HepG2 (cell line): ENCODE measurements around the gene TAS1R1. TPM values are rescaled to one million over a fixed set of nuclear protein-coding genes. Genes with fewer than 3 reads are reported as not detected.

ENCODE experiments used
- AGO2 ChIP-seq: fragments of 200-400 bp; formaldehyde crosslinking; optimal IDR thresholded peaks from 2 replicates; pipeline ENCODE3; 2017; ENCODE audit warnings: mild to moderate bottlenecking, low read depth, low read length, moderate library complexity
- DNMT1 ChIP-seq: sonication (generic); formaldehyde crosslinking; IDR thresholded peaks from 2 replicates; pipeline ENCODE4 v1.5.1; 2020; ENCODE audit warnings: mild to moderate bottlenecking, missing genetic modification reagents
- HIVEP1 ChIP-seq: sonication (generic); formaldehyde crosslinking; IDR thresholded peaks from 2 replicates; pipeline ENCODE4 v1.4.0; 2020; ENCODE audit warnings: mild to moderate bottlenecking, missing genetic modification reagents
- IRF2 ChIP-seq: IDR thresholded peaks from 2 replicates; pipeline ENCODE4 v1.6.1; 2018; ENCODE audit warnings: missing genetic modification reagents, missing compliant biosample characterization
- MTA3 ChIP-seq: sonication (generic); formaldehyde crosslinking; IDR thresholded peaks from 2 replicates; pipeline ENCODE4 v1.4.0; 2020; ENCODE audit warnings: missing genetic modification reagents
- NFE2 ChIP-seq: sonication (generic); formaldehyde crosslinking; IDR thresholded peaks from 2 replicates; pipeline ENCODE4 v1.4.0; 2020; ENCODE audit warnings: missing genetic modification reagents
- RBFOX2 ChIP-seq: fragments of 200-400 bp; formaldehyde crosslinking; IDR thresholded peaks from 2 replicates; pipeline ENCODE4 v1.6.1; 2017; ENCODE audit warnings: low read depth, mild to moderate bottlenecking, low read length
- SP5 ChIP-seq: IDR thresholded peaks from 2 replicates; pipeline ENCODE4 v1.6.1; 2016; ENCODE audit warnings: low read depth, borderline replicate concordance
- ZKSCAN5 ChIP-seq: sonication (generic); formaldehyde crosslinking; IDR thresholded peaks from 2 replicates; pipeline ENCODE4 v1.5.1; 2020; ENCODE audit warnings: mild to moderate bottlenecking, missing genetic modification reagents
- ZNF678 ChIP-seq: sonication (generic); formaldehyde crosslinking; IDR thresholded peaks from 2 replicates; pipeline ENCODE4 v1.4.0; 2020; ENCODE audit warnings: mild to moderate bottlenecking, missing genetic modification reagents
- ZNF790 ChIP-seq: sonication (generic); formaldehyde crosslinking; IDR thresholded peaks from 2 replicates; pipeline ENCODE4 v1.8.0; 2022; ENCODE audit warnings: missing genetic modification reagents, mild to moderate bottlenecking, borderline replicate concordance
- polyA plus RNA-seq, 8 experiments: library from polyadenylated mRNA; depleted of rRNA in 3 of 8; stranded (reverse) in 7 of 8; unstranded in 1 of 8; fragments of >200 nt; fragmentation: Illumina TruSeq in 4 of 8; extraction: Trizol in 4 of 8; gene quantifications; 2 replicates each; pipeline versions ENCODE4 v1.2.1 to v1.2.3, GENCODE V29; 2011 to 2016; ENCODE audit warnings: low read depth in 4 of 8, missing spikeins in 1 of 8, mixed read lengths in 1 of 8; ENCODE audit not compliant: insufficient read depth in 1 of 8
- total RNA-seq, 5 experiments: library from RNA; depleted of rRNA; stranded (reverse); fragments of >200 nt; fragmentation: Illumina TruSeq; extraction: Trizol; gene quantifications; 2 replicates each; pipeline ENCODE4 v1.2.3, GENCODE V29; 2016; ENCODE audit warnings: low read depth in 1 of 5
- TF ChIP-seq, protein P1 (sequence below): sonication (generic); formaldehyde crosslinking; IDR thresholded peaks from 2 replicates; pipeline ENCODE4 v1.9.0; 2021; ENCODE audit warnings: missing genetic modification reagents, mild to moderate bottlenecking, borderline replicate concordance
- TF ChIP-seq, protein P2 (sequence below): sonication (generic); IDR thresholded peaks from 2 replicates; pipeline ENCODE4 v1.6.1; 2016; ENCODE audit warnings: low read depth, borderline replicate concordance
- TF ChIP-seq, protein P3 (sequence below): sonication (generic); formaldehyde crosslinking; IDR thresholded peaks from 2 replicates; pipeline ENCODE4 v1.8.1; 2023; ENCODE audit warnings: missing genetic modification reagents, mild to moderate bottlenecking, borderline replicate concordance
- TF ChIP-seq, protein P4 (sequence below): sonication (generic); formaldehyde crosslinking; IDR thresholded peaks from 2 replicates; pipeline ENCODE4 v1.4.0; 2020; ENCODE audit warnings: missing genetic modification reagents, borderline replicate concordance
- TF ChIP-seq, protein P5 (sequence below): sonication (generic); formaldehyde crosslinking; IDR thresholded peaks from 2 replicates; pipeline ENCODE4 v1.5.0; 2020; ENCODE audit warnings: missing genetic modification reagents
- TF ChIP-seq, protein P6 (sequence below): IDR thresholded peaks from 2 replicates; pipeline ENCODE4 v1.6.1; 2016; ENCODE audit warnings: missing genetic modification reagents, missing compliant biosample characterization
- TF ChIP-seq, protein P7 (sequence below): sonication (generic); formaldehyde crosslinking; IDR thresholded peaks from 2 replicates; pipeline ENCODE4 v1.8.0; 2022; ENCODE audit warnings: missing genetic modification reagents, mild to moderate bottlenecking, inconsistent platforms, borderline replicate concordance

TAS1R1 gene
- total and polyA plus RNA-seq, 2 of the 13 experiments (the other 11 are each of a cell fraction or from before 2014, with no cell fraction given), result 1.4 to 1.6 TPM

DNA sequence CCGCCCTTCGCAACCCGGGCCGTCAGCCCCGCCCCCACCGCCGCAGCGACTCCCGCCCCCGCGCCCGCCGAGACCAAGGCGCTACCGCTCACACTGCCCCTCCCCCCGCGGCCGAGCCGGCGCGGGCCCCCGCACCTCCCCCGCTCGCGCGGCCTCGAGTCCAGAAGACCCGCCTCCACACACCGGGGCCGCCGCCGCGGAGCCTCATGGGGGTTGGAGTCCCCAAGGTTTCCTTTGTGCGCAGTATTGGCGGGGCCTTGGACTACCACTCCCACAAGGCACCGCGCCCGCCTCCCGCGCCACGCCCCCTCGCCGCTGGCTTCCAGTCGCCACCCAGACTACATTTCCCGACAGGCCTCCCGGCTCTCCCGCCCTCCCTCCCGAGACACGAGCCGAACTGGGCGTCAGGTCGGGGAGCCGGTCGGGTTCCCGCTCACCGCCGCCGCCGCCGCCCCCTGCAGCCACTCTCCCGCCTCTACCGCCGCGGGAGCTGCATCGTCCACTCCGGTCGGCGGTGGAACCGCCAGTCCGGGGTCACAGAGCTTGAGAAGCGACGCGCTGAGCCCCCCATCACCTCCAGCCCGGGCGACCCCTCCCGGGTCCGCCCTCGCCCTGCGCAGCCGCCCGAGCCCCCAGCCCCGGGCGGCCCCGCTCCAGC is 58.4 kb downstream of the TAS1R1 start, which contains the start of gene PHF13 (continued):
- TF ChIP-seq, protein P1, sequence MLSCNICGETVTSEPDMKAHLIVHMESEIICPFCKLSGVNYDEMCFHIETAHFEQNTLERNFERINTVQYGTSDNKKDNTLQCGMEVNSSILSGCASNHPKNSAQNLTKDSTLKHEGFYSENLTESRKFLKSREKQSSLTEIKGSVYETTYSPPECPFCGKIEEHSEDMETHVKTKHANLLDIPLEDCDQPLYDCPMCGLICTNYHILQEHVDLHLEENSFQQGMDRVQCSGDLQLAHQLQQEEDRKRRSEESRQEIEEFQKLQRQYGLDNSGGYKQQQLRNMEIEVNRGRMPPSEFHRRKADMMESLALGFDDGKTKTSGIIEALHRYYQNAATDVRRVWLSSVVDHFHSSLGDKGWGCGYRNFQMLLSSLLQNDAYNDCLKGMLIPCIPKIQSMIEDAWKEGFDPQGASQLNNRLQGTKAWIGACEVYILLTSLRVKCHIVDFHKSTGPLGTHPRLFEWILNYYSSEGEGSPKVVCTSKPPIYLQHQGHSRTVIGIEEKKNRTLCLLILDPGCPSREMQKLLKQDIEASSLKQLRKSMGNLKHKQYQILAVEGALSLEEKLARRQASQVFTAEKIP, result no peak
- TF ChIP-seq, protein P2, sequence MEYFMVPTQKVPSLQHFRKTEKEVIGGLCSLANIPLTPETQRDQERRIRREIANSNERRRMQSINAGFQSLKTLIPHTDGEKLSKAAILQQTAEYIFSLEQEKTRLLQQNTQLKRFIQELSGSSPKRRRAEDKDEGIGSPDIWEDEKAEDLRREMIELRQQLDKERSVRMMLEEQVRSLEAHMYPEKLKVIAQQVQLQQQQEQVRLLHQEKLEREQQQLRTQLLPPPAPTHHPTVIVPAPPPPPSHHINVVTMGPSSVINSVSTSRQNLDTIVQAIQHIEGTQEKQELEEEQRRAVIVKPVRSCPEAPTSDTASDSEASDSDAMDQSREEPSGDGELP, result peak; percentile 37; the same call in 1 of the 2 replicates
- no peak for TF ChIP-seq NFE2 (CRISPR knock-in tag)
- peak; percentile 70 for TF ChIP-seq SP5
- TF ChIP-seq, protein P3, sequence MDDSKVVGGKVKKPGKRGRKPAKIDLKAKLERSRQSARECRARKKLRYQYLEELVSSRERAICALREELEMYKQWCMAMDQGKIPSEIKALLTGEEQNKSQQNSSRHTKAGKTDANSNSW (CRISPR knock-in tag), result no peak
- TF ChIP-seq, protein P4, sequence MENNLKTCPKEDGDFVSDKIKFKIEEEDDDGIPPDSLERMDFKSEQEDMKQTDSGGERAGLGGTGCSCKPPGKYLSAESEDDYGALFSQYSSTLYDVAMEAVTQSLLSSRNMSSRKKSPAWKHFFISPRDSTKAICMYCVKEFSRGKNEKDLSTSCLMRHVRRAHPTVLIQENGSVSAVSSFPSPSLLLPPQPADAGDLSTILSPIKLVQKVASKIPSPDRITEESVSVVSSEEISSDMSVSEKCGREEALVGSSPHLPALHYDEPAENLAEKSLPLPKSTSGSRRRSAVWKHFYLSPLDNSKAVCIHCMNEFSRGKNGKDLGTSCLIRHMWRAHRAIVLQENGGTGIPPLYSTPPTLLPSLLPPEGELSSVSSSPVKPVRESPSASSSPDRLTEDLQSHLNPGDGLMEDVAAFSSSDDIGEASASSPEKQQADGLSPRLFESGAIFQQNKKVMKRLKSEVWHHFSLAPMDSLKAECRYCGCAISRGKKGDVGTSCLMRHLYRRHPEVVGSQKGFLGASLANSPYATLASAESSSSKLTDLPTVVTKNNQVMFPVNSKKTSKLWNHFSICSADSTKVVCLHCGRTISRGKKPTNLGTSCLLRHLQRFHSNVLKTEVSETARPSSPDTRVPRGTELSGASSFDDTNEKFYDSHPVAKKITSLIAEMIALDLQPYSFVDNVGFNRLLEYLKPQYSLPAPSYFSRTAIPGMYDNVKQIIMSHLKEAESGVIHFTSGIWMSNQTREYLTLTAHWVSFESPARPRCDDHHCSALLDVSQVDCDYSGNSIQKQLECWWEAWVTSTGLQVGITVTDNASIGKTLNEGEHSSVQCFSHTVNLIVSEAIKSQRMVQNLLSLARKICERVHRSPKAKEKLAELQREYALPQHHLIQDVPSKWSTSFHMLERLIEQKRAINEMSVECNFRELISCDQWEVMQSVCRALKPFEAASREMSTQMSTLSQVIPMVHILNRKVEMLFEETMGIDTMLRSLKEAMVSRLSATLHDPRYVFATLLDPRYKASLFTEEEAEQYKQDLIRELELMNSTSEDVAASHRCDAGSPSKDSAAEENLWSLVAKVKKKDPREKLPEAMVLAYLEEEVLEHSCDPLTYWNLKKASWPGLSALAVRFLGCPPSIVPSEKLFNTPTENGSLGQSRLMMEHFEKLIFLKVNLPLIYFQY, result peak; percentile 17; the same call in 1 of the 2 replicates
- 0 out of 2 replicates have a peak, but pooled peaks have one; percentile 27 for TF ChIP-seq ZNF790
- peak; percentile 67 for TF ChIP-seq RBFOX2
- TF ChIP-seq MTA3 (CRISPR knock-in tag), result no peak
- peak; percentile 73; the same call in 1 of the 2 replicates for TF ChIP-seq IRF2 (CRISPR knock-in tag)
- TF ChIP-seq, protein P5, sequence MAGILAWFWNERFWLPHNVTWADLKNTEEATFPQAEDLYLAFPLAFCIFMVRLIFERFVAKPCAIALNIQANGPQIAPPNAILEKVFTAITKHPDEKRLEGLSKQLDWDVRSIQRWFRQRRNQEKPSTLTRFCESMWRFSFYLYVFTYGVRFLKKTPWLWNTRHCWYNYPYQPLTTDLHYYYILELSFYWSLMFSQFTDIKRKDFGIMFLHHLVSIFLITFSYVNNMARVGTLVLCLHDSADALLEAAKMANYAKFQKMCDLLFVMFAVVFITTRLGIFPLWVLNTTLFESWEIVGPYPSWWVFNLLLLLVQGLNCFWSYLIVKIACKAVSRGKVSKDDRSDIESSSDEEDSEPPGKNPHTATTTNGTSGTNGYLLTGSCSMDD (CRISPR knock-in tag), result no peak
- TF ChIP-seq, protein P6, sequence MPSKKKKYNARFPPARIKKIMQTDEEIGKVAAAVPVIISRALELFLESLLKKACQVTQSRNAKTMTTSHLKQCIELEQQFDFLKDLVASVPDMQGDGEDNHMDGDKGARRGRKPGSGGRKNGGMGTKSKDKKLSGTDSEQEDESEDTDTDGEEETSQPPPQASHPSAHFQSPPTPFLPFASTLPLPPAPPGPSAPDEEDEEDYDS (CRISPR knock-in tag), result 0 out of 2 replicates have a peak, but pooled peaks have one; percentile 34
- TF ChIP-seq, protein P7, sequence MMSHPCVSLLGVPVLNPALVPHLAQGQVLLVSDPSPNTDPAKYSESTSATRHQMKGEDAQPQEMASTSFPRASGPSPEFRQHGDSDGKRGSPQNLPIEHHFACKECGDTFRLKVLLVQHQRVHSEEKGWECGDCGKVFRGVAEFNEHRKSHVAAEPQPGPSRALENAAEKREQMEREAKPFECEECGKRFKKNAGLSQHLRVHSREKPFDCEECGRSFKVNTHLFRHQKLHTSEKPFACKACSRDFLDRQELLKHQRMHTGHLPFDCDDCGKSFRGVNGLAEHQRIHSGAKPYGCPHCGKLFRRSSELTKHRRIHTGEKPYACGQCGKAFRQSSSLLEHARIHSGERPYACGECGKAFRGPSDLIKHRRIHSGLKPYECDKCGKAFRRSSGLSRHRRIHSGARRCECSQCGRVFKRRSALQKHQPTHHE (CRISPR knock-in tag), result 0 out of 2 replicates have a peak, but pooled peaks have one; percentile 29
- no peak for TF ChIP-seq DNMT1 (CRISPR knock-in tag)
- no peak for TF ChIP-seq ZKSCAN5 (CRISPR knock-in tag)
- TF ChIP-seq AGO2, result no peak
- TF ChIP-seq HIVEP1 (CRISPR knock-in tag), result no peak
- no peak for TF ChIP-seq ZNF678
